GM23338 (cell line): Measurements from ENCODE around the gene OOSP3. TPM values are rescaled to one million over a fixed set of nuclear protein-coding genes. Genes with fewer than 3 reads are reported as not detected.

Source experiments
- ATAC-seq: fragments of 200-7000 bp; cut with Tn5 transposase; 3 replicates; pipeline ENCODE4 v1.9.1; 2020
- DNase-seq: peaks from one replicate; pipeline ENCODE4 v3.0.0-alpha.2; 2015; ENCODE audit warnings: low spot score
- H2AFZ ChIP-seq: fragments of 200-600 bp; sonication (generic); 2 replicates; pipeline ENCODE4 v1.8.0; 2016; ENCODE audit warnings: antibody characterized with exemption, mild to moderate bottlenecking, moderate library complexity
- H3F3A ChIP-seq: fragments of 200-600 bp; sonication (generic); replicated peaks from 2 replicates; pipeline ENCODE4 v1.8.0; 2017; ENCODE audit warnings: antibody characterized with exemption, mixed run types, low read depth
- H3K27ac ChIP-seq: fragments of 200-600 bp; sonication (generic); 2 replicates; pipeline ENCODE4 v1.6.1; 2016; ENCODE audit warnings: low read depth
- H3K27me3 ChIP-seq: fragments of 200-600 bp; sonication (generic); 2 replicates; pipeline ENCODE4 v1.8.0; 2016; ENCODE audit warnings: mild to moderate bottlenecking, mixed run types, moderate library complexity; ENCODE audit not compliant: insufficient read depth
- H3K36me3 ChIP-seq: fragments of 200-600 bp; sonication (generic); 2 replicates; pipeline ENCODE4 v1.8.0; 2016; ENCODE audit warnings: mild to moderate bottlenecking; ENCODE audit not compliant: insufficient read depth
- H3K4me1 ChIP-seq: fragments of 200-600 bp; sonication (generic); 2 replicates; pipeline ENCODE4 v1.8.0; 2016; ENCODE audit warnings: mild to moderate bottlenecking, moderate library complexity; ENCODE audit not compliant: insufficient read depth
- H3K4me2 ChIP-seq: fragments of 200-600 bp; sonication (generic); 2 replicates; pipeline ENCODE4 v1.7.1; 2017; ENCODE audit warnings: mixed run types
- H3K4me3 ChIP-seq: fragments of 200-600 bp; sonication (generic); 2 replicates; pipeline ENCODE4 v1.6.1; 2016; ENCODE audit warnings: mixed run types
- H3K79me2 ChIP-seq: fragments of 200-600 bp; sonication (generic); replicated peaks from 2 replicates; pipeline ENCODE4 v1.8.0; 2017; ENCODE audit warnings: mild to moderate bottlenecking; ENCODE audit not compliant: insufficient read depth
- H3K9me2 ChIP-seq: fragments of 200-600 bp; sonication (generic); 2 replicates; pipeline ENCODE4 v1.8.0; 2017; ENCODE audit not compliant: insufficient read depth
- H4K20me1 ChIP-seq: fragments of 200-600 bp; sonication (generic); replicated peaks from 2 replicates; pipeline ENCODE4 v1.8.0; 2017; ENCODE audit warnings: mild to moderate bottlenecking; ENCODE audit not compliant: insufficient read depth
- H3K27ac Mint-ChIP-seq: 2 replicates; pipeline ENCODE4 v1.8.0; 2020; ENCODE audit warnings: inconsistent platforms, mild to moderate bottlenecking, moderate library complexity, mixed read lengths
- H3K27me3 Mint-ChIP-seq: 3 replicates; pipeline ENCODE4 v1.8.0; 2022; ENCODE audit warnings: low read depth, mild to moderate bottlenecking, moderate library complexity, mixed read lengths, inconsistent platforms; ENCODE audit not compliant: insufficient read depth, poor library complexity
- H3K36me3 Mint-ChIP-seq: 3 replicates; pipeline ENCODE4 v1.8.0; 2021; ENCODE audit warnings: low read depth, mild to moderate bottlenecking, inconsistent platforms, moderate library complexity, mixed read lengths
- H3K4me1 Mint-ChIP-seq: 3 replicates; pipeline ENCODE4 v1.8.0; 2020; ENCODE audit warnings: mild to moderate bottlenecking, inconsistent platforms, mixed read lengths
- H3K4me3 Mint-ChIP-seq: 3 replicates; pipeline ENCODE4 v1.8.0; 2021; ENCODE audit warnings: moderate library complexity, mild to moderate bottlenecking, inconsistent platforms, mixed read lengths
- H3K9me3 Mint-ChIP-seq: 3 replicates; pipeline ENCODE4 v1.8.0; 2020; ENCODE audit warnings: moderate library complexity, mild to moderate bottlenecking, inconsistent platforms, mixed read lengths
- CREB1 ChIP-seq: fragments of 250-450 bp; sonication (Bioruptor Pico); IDR thresholded peaks from 2 replicates; pipeline ENCODE4 v1.5.0; 2020; ENCODE audit warnings: low read depth, mild to moderate bottlenecking, moderate library complexity
- JUNB ChIP-seq: IDR thresholded peaks from one replicate; pipeline ENCODE4 v1.6.1; 2016; ENCODE audit warnings: antibody characterized with exemption; ENCODE audit not compliant: unreplicated experiment
- polyA plus RNA-seq: library from polyadenylated mRNA; unstranded; fragments of >200 nt; fragmentation: Nextera tagmentation; extraction: Ambion mirVana; gene quantifications from 2 replicates; pipeline ENCODE4 v1.2.1, GENCODE V29; 2016
- total RNA-seq: library from RNA; depleted of rRNA; stranded (reverse); fragments of >200 nt; shearing (Covaris generic); gene quantifications from 2 replicates; pipeline ENCODE4 v1.2.3, GENCODE V29; 2014
- TF ChIP-seq, protein P1 (sequence below): IDR thresholded peaks from 2 replicates; pipeline ENCODE4 v1.6.1; 2016; ENCODE audit warnings: antibody characterized with exemption
- TF ChIP-seq, protein P2 (sequence below): IDR thresholded peaks from one replicate; pipeline ENCODE4 v1.6.1; 2018; ENCODE audit warnings: antibody characterized with exemption; ENCODE audit not compliant: unreplicated experiment
- TF ChIP-seq, protein P3 (sequence below): fragments of 250-450 bp; sonication (Bioruptor Pico); IDR thresholded peaks from 2 replicates; pipeline ENCODE4 v1.5.0; 2020; ENCODE audit warnings: mild to moderate bottlenecking, moderate library complexity

The OOSP3 gene
- total and polyA plus RNA-seq, 2 experiments from 2014 or later: not detected

DNA sequence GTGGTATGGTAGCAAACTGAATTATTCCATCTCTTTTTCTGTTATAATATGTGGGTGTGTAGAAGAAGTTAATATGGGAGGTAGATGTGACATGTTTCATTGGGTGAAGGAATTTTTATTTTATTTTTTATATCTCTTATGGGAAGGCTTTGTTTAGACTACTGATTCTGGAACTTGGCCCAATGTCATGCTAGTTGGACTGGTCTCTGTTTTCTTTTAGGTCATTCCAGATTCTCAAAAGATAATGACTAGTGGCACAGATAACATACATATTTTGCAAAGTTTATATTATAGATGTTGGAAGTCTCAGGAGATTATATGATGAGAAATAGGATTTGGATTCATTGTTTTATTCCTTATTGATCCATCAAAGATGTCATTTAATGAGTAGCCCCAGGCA lies 1.3 kb upstream of the OOSP3 start:
- H4K20me1 ChIP-seq: no peaks in the 10 kb centered on the region

More for the DNA sequence above, 1.3 kb upstream of the OOSP3 start:
- Mint-ChIP-seq H3K9me3 (no peaks in the 10 kb centered on the region), H3K27me3 (peaks cover 1% of the 10 kb centered on the region), H3K4me3 (no peak overlapping the region), H3K36me3 (no peaks in the 10 kb centered on the region), H3K4me1 (peaks cover 19% of the 10 kb centered on the region), H3K27ac (peak overlapping the region; percentile 39; the same call in 1 of the 2 replicates)
- peaks cover 10% of the 10 kb centered on the region for H3K9me2 ChIP-seq
- H3F3A ChIP-seq: no peaks in the 10 kb centered on the region
- peaks cover 13% of the 10 kb centered on the region for H3K4me1 ChIP-seq
- no peak overlapping the region for H3K27ac ChIP-seq
- no peak overlapping the region for H2AFZ ChIP-seq
- H3K4me2 ChIP-seq: peak overlapping the region; percentile 18; the same call in 1 of the 2 replicates
- ATAC-seq (no peak), DNase-seq (no peak)
- TF ChIP-seq, protein P1, sequence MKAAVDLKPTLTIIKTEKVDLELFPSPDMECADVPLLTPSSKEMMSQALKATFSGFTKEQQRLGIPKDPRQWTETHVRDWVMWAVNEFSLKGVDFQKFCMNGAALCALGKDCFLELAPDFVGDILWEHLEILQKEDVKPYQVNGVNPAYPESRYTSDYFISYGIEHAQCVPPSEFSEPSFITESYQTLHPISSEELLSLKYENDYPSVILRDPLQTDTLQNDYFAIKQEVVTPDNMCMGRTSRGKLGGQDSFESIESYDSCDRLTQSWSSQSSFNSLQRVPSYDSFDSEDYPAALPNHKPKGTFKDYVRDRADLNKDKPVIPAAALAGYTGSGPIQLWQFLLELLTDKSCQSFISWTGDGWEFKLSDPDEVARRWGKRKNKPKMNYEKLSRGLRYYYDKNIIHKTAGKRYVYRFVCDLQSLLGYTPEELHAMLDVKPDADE: no peak
- TF ChIP-seq, protein P2, sequence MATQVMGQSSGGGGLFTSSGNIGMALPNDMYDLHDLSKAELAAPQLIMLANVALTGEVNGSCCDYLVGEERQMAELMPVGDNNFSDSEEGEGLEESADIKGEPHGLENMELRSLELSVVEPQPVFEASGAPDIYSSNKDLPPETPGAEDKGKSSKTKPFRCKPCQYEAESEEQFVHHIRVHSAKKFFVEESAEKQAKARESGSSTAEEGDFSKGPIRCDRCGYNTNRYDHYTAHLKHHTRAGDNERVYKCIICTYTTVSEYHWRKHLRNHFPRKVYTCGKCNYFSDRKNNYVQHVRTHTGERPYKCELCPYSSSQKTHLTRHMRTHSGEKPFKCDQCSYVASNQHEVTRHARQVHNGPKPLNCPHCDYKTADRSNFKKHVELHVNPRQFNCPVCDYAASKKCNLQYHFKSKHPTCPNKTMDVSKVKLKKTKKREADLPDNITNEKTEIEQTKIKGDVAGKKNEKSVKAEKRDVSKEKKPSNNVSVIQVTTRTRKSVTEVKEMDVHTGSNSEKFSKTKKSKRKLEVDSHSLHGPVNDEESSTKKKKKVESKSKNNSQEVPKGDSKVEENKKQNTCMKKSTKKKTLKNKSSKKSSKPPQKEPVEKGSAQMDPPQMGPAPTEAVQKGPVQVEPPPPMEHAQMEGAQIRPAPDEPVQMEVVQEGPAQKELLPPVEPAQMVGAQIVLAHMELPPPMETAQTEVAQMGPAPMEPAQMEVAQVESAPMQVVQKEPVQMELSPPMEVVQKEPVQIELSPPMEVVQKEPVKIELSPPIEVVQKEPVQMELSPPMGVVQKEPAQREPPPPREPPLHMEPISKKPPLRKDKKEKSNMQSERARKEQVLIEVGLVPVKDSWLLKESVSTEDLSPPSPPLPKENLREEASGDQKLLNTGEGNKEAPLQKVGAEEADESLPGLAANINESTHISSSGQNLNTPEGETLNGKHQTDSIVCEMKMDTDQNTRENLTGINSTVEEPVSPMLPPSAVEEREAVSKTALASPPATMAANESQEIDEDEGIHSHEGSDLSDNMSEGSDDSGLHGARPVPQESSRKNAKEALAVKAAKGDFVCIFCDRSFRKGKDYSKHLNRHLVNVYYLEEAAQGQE: no peak
- TF ChIP-seq, protein P3, sequence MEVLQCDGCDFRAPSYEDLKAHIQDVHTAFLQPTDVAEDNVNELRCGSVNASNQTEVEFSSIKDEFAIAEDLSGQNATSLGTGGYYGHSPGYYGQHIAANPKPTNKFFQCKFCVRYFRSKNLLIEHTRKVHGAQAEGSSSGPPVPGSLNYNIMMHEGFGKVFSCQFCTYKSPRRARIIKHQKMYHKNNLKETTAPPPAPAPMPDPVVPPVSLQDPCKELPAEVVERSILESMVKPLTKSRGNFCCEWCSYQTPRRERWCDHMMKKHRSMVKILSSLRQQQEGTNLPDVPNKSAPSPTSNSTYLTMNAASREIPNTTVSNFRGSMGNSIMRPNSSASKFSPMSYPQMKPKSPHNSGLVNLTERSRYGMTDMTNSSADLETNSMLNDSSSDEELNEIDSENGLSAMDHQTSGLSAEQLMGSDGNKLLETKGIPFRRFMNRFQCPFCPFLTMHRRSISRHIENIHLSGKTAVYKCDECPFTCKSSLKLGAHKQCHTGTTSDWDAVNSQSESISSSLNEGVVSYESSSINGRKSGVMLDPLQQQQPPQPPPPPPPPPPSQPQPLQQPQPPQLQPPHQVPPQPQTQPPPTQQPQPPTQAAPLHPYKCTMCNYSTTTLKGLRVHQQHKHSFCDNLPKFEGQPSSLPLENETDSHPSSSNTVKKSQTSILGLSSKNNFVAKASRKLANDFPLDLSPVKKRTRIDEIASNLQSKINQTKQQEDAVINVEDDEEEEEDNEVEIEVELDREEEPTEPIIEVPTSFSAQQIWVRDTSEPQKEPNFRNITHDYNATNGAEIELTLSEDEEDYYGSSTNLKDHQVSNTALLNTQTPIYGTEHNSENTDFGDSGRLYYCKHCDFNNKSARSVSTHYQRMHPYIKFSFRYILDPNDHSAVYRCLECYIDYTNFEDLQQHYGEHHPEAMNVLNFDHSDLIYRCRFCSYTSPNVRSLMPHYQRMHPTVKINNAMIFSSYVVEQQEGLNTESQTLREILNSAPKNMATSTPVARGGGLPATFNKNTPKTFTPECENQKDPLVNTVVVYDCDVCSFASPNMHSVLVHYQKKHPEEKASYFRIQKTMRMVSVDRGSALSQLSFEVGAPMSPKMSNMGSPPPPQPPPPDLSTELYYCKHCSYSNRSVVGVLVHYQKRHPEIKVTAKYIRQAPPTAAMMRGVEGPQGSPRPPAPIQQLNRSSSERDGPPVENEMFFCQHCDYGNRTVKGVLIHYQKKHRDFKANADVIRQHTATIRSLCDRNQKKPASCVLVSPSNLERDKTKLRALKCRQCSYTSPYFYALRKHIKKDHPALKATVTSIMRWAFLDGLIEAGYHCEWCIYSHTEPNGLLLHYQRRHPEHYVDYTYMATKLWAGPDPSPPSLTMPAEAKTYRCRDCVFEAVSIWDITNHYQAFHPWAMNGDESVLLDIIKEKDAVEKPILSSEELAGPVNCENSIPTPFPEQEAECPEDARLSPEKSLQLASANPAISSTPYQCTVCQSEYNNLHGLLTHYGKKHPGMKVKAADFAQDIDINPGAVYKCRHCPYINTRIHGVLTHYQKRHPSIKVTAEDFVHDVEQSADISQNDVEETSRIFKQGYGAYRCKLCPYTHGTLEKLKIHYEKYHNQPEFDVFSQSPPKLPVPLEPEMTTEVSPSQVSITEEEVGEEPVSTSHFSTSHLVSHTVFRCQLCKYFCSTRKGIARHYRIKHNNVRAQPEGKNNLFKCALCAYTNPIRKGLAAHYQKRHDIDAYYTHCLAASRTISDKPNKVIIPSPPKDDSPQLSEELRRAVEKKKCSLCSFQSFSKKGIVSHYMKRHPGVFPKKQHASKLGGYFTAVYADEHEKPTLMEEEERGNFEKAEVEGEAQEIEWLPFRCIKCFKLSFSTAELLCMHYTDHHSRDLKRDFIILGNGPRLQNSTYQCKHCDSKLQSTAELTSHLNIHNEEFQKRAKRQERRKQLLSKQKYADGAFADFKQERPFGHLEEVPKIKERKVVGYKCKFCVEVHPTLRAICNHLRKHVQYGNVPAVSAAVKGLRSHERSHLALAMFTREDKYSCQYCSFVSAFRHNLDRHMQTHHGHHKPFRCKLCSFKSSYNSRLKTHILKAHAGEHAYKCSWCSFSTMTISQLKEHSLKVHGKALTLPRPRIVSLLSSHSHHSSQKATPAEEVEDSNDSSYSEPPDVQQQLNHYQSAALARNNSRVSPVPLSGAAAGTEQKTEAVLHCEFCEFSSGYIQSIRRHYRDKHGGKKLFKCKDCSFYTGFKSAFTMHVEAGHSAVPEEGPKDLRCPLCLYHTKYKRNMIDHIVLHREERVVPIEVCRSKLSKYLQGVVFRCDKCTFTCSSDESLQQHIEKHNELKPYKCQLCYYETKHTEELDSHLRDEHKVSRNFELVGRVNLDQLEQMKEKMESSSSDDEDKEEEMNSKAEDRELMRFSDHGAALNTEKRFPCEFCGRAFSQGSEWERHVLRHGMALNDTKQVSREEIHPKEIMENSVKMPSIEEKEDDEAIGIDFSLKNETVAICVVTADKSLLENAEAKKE: no peak
- TF ChIP-seq JUNB: no peak
- no peak for TF ChIP-seq CREB1 (CRISPR knock-in tag)
- no peak overlapping the region for H3K4me3 ChIP-seq
- no peaks in the 10 kb centered on the region for H3K79me2 ChIP-seq
- H3K27me3 ChIP-seq: no peaks in the 10 kb centered on the region
- H3K36me3 ChIP-seq: no peaks in the 10 kb centered on the region
